GM12878 (cell line): ENCODE data around the gene LKAAEAR1. TPM values are rescaled to one million over a fixed set of nuclear protein-coding genes. Genes with fewer than 3 reads are reported as not detected.
A peak's percentile ranks its signal among the peaks of the same experiment; 100 is the strongest.

ENCODE experiments used
- BACH1 ChIP-seq: fragments of 450-650 bp; IDR thresholded peaks from 2 replicates; pipeline ENCODE4 v1.6.1; 2017; ENCODE audit warnings: mild to moderate bottlenecking, borderline replicate concordance
- CHD1 ChIP-seq: IDR thresholded peaks from 2 replicates; pipeline ENCODE4 v1.6.1; 2012; ENCODE audit warnings: low read depth, low read length, improper control_type of control experiment
- CREM ChIP-seq: IDR thresholded peaks from 2 replicates; pipeline ENCODE4 v1.6.1; 2014; ENCODE audit warnings: antibody characterized with exemption, low read depth
- DPF2 ChIP-seq: fragments of 450-650 bp; IDR thresholded peaks from 2 replicates; pipeline ENCODE4 v1.6.1; 2017; ENCODE audit warnings: mild to moderate bottlenecking
- E4F1 ChIP-seq: fragments of 450-650 bp; IDR thresholded peaks from 2 replicates; pipeline ENCODE4 v1.6.1; 2018; ENCODE audit warnings: borderline replicate concordance, mild to moderate bottlenecking; ENCODE audit not compliant: partially characterized antibody
- GABPA ChIP-seq: IDR thresholded peaks from 2 replicates; pipeline ENCODE4 v1.6.1; 2014; ENCODE audit warnings: antibody characterized with exemption, low read depth, mild to moderate bottlenecking, inconsistent platforms
- IKZF2 ChIP-seq, 2 experiments: fragments of 450-650 bp; IDR thresholded peaks; 2 replicates each; pipeline ENCODE4 v1.6.1; 2017; ENCODE audit warnings: mild to moderate bottlenecking in 2 of 2, moderate library complexity in 2 of 2
- MXI1 ChIP-seq: fragments of 150-350 bp; IDR thresholded peaks from 2 replicates; pipeline ENCODE4 v1.6.1; 2011; ENCODE audit warnings: low read depth, mild to moderate bottlenecking, inconsistent platforms, low read length, improper control_type of control experiment
- NKRF ChIP-seq: fragments of 450-650 bp; conservative IDR thresholded peaks from 2 replicates; pipeline ENCODE4 v1.6.1; 2017; ENCODE audit warnings: mild to moderate bottlenecking, moderate library complexity
- PAX5 ChIP-seq: IDR thresholded peaks from 2 replicates; pipeline ENCODE4 v1.6.1; 2011; ENCODE audit warnings: low read depth, low read length, borderline replicate concordance
- POLR2A ChIP-seq: IDR thresholded peaks from 2 replicates; pipeline ENCODE4 v1.6.1; 2011; ENCODE audit warnings: low read depth, mild to moderate bottlenecking, low read length
- POLR2AphosphoS5 ChIP-seq: IDR thresholded peaks from 2 replicates; pipeline ENCODE4 v1.6.1; 2011; ENCODE audit warnings: mild to moderate bottlenecking, low read length, inconsistent platforms
- RAD21 ChIP-seq: IDR thresholded peaks from 2 replicates; pipeline ENCODE4 v1.6.1; 2011; ENCODE audit warnings: mild to moderate bottlenecking, low read depth, low read length, moderate library complexity; ENCODE audit not compliant: insufficient read depth
- RELA ChIP-seq: fragments of 450-650 bp; IDR thresholded peaks from 2 replicates; pipeline ENCODE4 v1.8.0; 2014; ENCODE audit warnings: borderline replicate concordance; ENCODE audit not compliant: partially characterized antibody
- SIN3A ChIP-seq: IDR thresholded peaks from 2 replicates; pipeline ENCODE4 v1.6.1; 2012; ENCODE audit warnings: low read depth, low read length, improper control_type of control experiment
- SMARCA5 ChIP-seq: fragments of 450-650 bp; IDR thresholded peaks from 2 replicates; pipeline ENCODE4 v1.6.1; 2017; ENCODE audit warnings: mild to moderate bottlenecking
- SP1 ChIP-seq: IDR thresholded peaks from one replicate; pipeline ENCODE4 v1.6.1; 2011; ENCODE audit warnings: low read depth, low read length
- ZNF687 ChIP-seq: fragments of 450-650 bp; IDR thresholded peaks from 2 replicates; pipeline ENCODE4 v1.6.1; 2017; ENCODE audit warnings: mild to moderate bottlenecking, moderate library complexity
- polyA plus RNA-seq, 11 experiments: library from polyadenylated mRNA; depleted of rRNA in 4 of 11; unstranded in 6 of 11; stranded (reverse) in 5 of 11; fragments of >200 nt; fragmentation: Nextera tagmentation in 4 of 11; fragmentation: Illumina TruSeq in 1 of 11; extraction: Ambion mirVana in 4 of 11; extraction: Trizol in 1 of 11; gene quantifications; 1 replicate in 1 of 11; 2 replicates in 10 of 11; pipeline versions ENCODE4 v1.2.1 to v1.2.3, GENCODE V29; 2011 to 2016; ENCODE audit warnings: inconsistent platforms in 2 of 11, missing spikeins in 2 of 11, low read depth in 1 of 11
- total RNA-seq, 4 experiments: library from RNA; depleted of rRNA in 3 of 4; stranded (reverse); fragments of >200 nt in 3 of 4; fragmentation: Illumina TruSeq in 1 of 4; extraction: Trizol in 1 of 4; gene quantifications; 2 replicates each; pipeline versions ENCODE4 v1.2.1 to v1.2.3, GENCODE V29; 2013 to 2021

The LKAAEAR1 gene
- total and polyA plus RNA-seq, 10 of the 15 experiments (the other 5 are each of a cell fraction or from before 2014, with no cell fraction given), result not detected

GRCh38 chr20:64042054-64042781, 42.0 kb downstream of the LKAAEAR1 start (continued):
- TF ChIP-seq E4F1 (peak; percentile 18), POLR2AphosphoS5 (peak; percentile 56), BACH1 (peak; percentile 84), ZNF687 (peak; percentile 75), CREM (no peak), NKRF (peak; percentile 51; the same call in 1 of the 2 replicates), SMARCA5 (peak; percentile 60; the same call in 1 of the 2 replicates), IKZF2 (IDR thresholded peaks at IDR 0.05) (peak; percentile 33 to 45; a peak in 3 of 4 replicates), RELA (no peak), POLR2A (peak; percentile 70), SIN3A (no peak), MXI1 (no peak), SP1 (no peak), DPF2 (peak; percentile 87), GABPA (no peak), PAX5 (no peak), RAD21 (no peak), CHD1 (no peak)
